ENCODE data around the gene RGS12.
A peak's percentile ranks its signal among the peaks of the same experiment; 100 is the strongest.

Gene RGS12

DNA sequence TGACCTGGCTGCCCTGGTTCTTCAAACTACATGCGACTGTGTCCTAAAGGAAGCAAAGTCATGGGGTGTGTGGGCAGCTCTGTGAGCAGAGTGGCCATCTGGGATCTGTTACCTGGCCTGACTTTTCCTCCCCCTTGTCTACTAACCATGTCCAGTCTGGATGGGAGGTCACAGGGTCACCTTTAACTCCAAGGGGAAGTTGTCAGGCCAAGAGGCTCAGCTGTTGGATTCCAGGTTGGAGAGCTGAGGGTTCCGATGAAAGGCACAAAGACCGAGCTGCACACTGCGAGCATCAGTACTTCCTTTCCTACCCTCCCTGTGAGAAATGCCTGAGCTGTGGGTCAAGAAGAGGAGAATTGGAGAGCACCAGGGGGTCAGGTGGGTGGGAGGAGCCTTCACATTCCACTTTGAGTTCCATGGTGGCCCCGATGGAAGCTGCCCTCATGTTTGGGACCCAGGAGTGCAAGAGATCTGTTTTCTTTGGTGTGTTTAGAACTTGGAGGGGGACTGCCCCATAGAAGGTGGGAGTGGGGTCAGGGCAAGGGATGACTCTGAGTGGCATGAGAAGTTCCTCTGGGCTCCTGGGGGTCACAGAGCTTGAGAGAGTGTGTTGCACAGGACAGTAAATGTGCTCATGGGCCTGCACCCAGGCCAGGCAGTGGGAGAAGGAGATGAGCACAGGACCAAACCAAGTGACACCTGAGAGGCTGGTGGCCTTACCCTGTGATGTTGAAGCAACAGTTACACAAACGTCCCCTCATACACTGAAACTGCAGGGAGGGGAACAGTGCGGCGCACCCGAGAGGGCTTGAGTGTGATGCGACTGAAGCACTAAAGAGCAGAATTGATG is 36.2 kb downstream of the RGS12 start:
- Mint-ChIP-seq H3K27me3 (peaks cover 2% of the 10 kb centered on the region), H3K4me1 (no peaks in the 10 kb centered on the region), H3K9me3 (no peaks in the 10 kb centered on the region), H3K27ac (no peak overlapping the region), H3K36me3 (peaks cover 3% of the 10 kb centered on the region), H3K4me3 (no peak overlapping the region)
- ATAC-seq (ENCODE audit: low read depth) (no peak), DNase-seq (ENCODE audit: low spot score in 2 of 2) (no peak)

DNA sequence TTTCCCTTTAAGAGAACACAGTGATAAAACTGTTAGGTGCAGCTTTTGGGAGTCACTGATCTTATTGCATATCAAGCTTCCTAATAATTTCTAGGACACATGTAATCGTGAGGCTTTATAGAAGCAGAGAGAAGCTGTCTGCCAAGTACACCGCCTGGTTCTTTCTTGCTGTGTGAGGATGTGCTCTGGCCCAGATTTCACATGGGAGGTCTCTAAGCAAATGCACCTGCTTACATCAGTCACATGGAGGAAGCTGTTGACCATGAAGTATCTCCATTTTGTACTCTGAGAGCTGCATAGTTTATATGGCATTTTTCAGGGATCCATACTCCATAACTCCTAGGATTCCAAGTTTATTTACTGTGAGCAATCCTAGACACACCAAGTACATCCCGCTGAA is 37.1 kb downstream of the RGS12 start:
- Mint-ChIP-seq H3K27me3 (peaks cover 2% of the 10 kb centered on the region), H3K9me3 (no peaks in the 10 kb centered on the region), H3K27ac (no peak overlapping the region), H3K36me3 (peaks cover 3% of the 10 kb centered on the region), H3K4me1 (peaks cover 3% of the 10 kb centered on the region), H3K4me3 (no peak overlapping the region)
- no peak for ATAC-seq (ENCODE audit: low read depth)
- DNase-seq (ENCODE audit: low spot score in 2 of 2), result no peak

DNA sequence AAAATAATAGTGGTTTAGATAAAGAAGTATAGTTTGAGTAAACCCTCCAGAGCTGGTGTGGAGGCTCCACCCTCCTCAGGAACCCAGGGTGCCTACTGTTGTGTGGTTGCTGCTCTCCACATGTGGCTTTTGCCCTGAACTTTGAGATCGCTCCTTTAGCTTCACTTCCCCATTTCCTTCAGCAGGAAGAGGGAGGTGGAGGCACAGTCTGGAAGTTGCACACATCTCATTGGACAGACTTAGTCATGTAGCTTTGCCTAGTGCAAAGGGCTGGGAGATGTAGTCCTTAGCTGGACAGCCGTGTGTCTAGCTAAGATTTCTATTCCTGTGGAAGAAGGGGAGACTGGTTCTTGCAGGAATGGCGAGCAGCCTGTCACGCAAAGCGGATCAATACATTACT is 37.9 kb downstream of the RGS12 start:
- H3K4me1 Mint-ChIP-seq, result peaks cover 6% of the 10 kb centered on the region
- H3K27ac Mint-ChIP-seq, result no peak overlapping the region
- peaks cover 5% of the 10 kb centered on the region for H3K27me3 Mint-ChIP-seq
- DNase-seq (ENCODE audit: low spot score in 2 of 2) (no peak), ATAC-seq (ENCODE audit: low read depth) (no peak)
- no peaks in the 10 kb centered on the region for H3K9me3 Mint-ChIP-seq
- peaks cover 3% of the 10 kb centered on the region for H3K36me3 Mint-ChIP-seq
- no peak overlapping the region for H3K4me3 Mint-ChIP-seq

- no peaks in the 10 kb centered on the region for H3K9me3 Mint-ChIP-seq
- H3K4me1 Mint-ChIP-seq, result peaks cover 6% of the 10 kb centered on the region
- no peak for ATAC-seq (ENCODE audit: low read depth)
- DNase-seq (ENCODE audit: low spot score in 2 of 2), result no peak
- no peaks in the 10 kb centered on the region for H3K36me3 Mint-ChIP-seq
- H3K27ac Mint-ChIP-seq, result no peak overlapping the region
- peaks cover 9% of the 10 kb centered on the region for H3K27me3 Mint-ChIP-seq
- H3K4me3 Mint-ChIP-seq, result no peak overlapping the region
Observed at GRCh38 chr4:3331511-3332394, 38.9 kb downstream of the RGS12 start.

GRCh38 chr4:3332498-3332897 is 39.7 kb downstream of the RGS12 start:
- Mint-ChIP-seq H3K4me3 (no peak overlapping the region), H3K27ac (no peak overlapping the region), H3K9me3 (no peaks in the 10 kb centered on the region), H3K4me1 (peaks cover 6% of the 10 kb centered on the region), H3K27me3 (peaks cover 13% of the 10 kb centered on the region), H3K36me3 (peaks cover 2% of the 10 kb centered on the region)
- DNase-seq (ENCODE audit: low spot score in 2 of 2) (no peak), ATAC-seq (ENCODE audit: low read depth) (no peak)

DNA sequence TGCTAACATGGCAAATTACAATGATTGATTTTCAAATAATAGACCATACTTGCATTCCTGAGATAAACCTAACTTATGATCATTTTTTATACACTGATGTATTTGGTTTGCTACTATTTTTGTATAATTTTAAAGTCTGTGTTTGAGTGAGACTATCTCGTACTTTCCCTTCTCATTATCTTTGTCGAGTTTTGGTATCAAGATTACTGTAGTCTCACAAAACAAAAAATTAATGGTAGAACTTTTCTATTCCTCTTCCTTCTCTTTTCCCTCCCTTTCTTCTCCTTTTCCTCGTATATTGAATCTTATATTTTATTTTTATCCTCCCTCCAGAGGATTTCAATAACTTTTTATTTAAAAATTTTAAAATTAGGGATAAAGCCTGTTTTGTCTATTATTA is 41.5 kb downstream of the RGS12 start:
- H3K27me3 Mint-ChIP-seq, result peaks cover 11% of the 10 kb centered on the region
- no peak overlapping the region for H3K27ac Mint-ChIP-seq
- no peak overlapping the region for H3K4me3 Mint-ChIP-seq
- ATAC-seq (ENCODE audit: low read depth), result no peak
- peaks cover 2% of the 10 kb centered on the region for H3K36me3 Mint-ChIP-seq
- H3K4me1 Mint-ChIP-seq, result peaks cover 6% of the 10 kb centered on the region
- no peak for DNase-seq (ENCODE audit: low spot score in 2 of 2)
- no peaks in the 10 kb centered on the region for H3K9me3 Mint-ChIP-seq

GRCh38 chr4:3335385-3335784 is 42.6 kb downstream of the RGS12 start:
- DNase-seq (ENCODE audit: low spot score in 2 of 2) (peak in 1 of 2 donors; percentile 8), ATAC-seq (ENCODE audit: low read depth) (no peak)
- no peak overlapping the region for H3K27ac Mint-ChIP-seq
- H3K9me3 Mint-ChIP-seq, result no peaks in the 10 kb centered on the region
- H3K27me3 Mint-ChIP-seq, result peaks cover 14% of the 10 kb centered on the region
- peaks cover 6% of the 10 kb centered on the region for H3K4me1 Mint-ChIP-seq
- H3K4me3 Mint-ChIP-seq, result no peak overlapping the region
- H3K36me3 Mint-ChIP-seq, result peaks cover 2% of the 10 kb centered on the region

- DNase-seq (ENCODE audit: low spot score in 2 of 2) (peak in 1 of 2 donors; percentile 7), ATAC-seq (ENCODE audit: low read depth) (no peak)
- Mint-ChIP-seq H3K4me1 (peaks cover 6% of the 10 kb centered on the region), H3K36me3 (peaks cover 2% of the 10 kb centered on the region), H3K27ac (no peak overlapping the region), H3K4me3 (no peak overlapping the region), H3K27me3 (peaks cover 14% of the 10 kb centered on the region), H3K9me3 (no peaks in the 10 kb centered on the region)
Observed at GRCh38 chr4:3335982-3336381, 43.2 kb downstream of the RGS12 start.

GRCh38 chr4:3336382-3337356 is 43.8 kb downstream of the RGS12 start:
- ATAC-seq (ENCODE audit: low read depth) (no peak), DNase-seq (ENCODE audit: low spot score in 2 of 2) (no peak)
- Mint-ChIP-seq H3K27me3 (peaks cover 14% of the 10 kb centered on the region), H3K4me1 (peaks cover 6% of the 10 kb centered on the region), H3K27ac (no peak overlapping the region), H3K36me3 (peaks cover 2% of the 10 kb centered on the region), H3K4me3 (no peak overlapping the region), H3K9me3 (no peaks in the 10 kb centered on the region)

GRCh38 chr4:3337357-3337732 is 44.5 kb downstream of the RGS12 start:
- ATAC-seq (ENCODE audit: low read depth), result no peak

GRCh38 chr4:3337811-3338210 is 45.0 kb downstream of the RGS12 start:
- ATAC-seq (ENCODE audit: low read depth), result no peak
- Mint-ChIP-seq H3K27me3 (peaks cover 14% of the 10 kb centered on the region), H3K36me3 (peaks cover 2% of the 10 kb centered on the region), H3K27ac (no peak overlapping the region), H3K9me3 (no peaks in the 10 kb centered on the region), H3K4me1 (peaks cover 6% of the 10 kb centered on the region), H3K4me3 (no peak overlapping the region)
- no peak for DNase-seq (ENCODE audit: low spot score in 2 of 2)

More at GRCh38 chr4:3337357-3337732, 44.5 kb downstream of the RGS12 start:
- Mint-ChIP-seq H3K4me3 (no peak overlapping the region), H3K27me3 (peaks cover 14% of the 10 kb centered on the region), H3K36me3 (peaks cover 2% of the 10 kb centered on the region), H3K4me1 (peaks cover 6% of the 10 kb centered on the region), H3K27ac (no peak overlapping the region), H3K9me3 (no peaks in the 10 kb centered on the region)
- DNase-seq (ENCODE audit: low spot score in 2 of 2), result peak in 1 of 2 donors; percentile 1

- Mint-ChIP-seq H3K27ac (no peak overlapping the region), H3K36me3 (peaks cover 2% of the 10 kb centered on the region), H3K9me3 (no peaks in the 10 kb centered on the region), H3K4me3 (no peak overlapping the region), H3K27me3 (peaks cover 14% of the 10 kb centered on the region), H3K4me1 (peaks cover 6% of the 10 kb centered on the region)
- DNase-seq (ENCODE audit: low spot score in 2 of 2), result peak in 1 of 2 donors; percentile 6
- ATAC-seq (ENCODE audit: low read depth), result no peak
Observed at GRCh38 chr4:3338321-3338838, 45.6 kb downstream of the RGS12 start.

- peaks cover 14% of the 10 kb centered on the region for H3K27me3 Mint-ChIP-seq
- peak in 1 of 2 donors; percentile 8 for DNase-seq (ENCODE audit: low spot score in 2 of 2)
- H3K9me3 Mint-ChIP-seq, result no peaks in the 10 kb centered on the region
- H3K4me1 Mint-ChIP-seq, result peaks cover 6% of the 10 kb centered on the region
- H3K27ac Mint-ChIP-seq, result no peak overlapping the region
- peaks cover 2% of the 10 kb centered on the region for H3K36me3 Mint-ChIP-seq
- ATAC-seq (ENCODE audit: low read depth), result no peak
- H3K4me3 Mint-ChIP-seq, result no peak overlapping the region
Observed at GRCh38 chr4:3338976-3339531, 46.2 kb downstream of the RGS12 start.

All from memory B cell (primary cell).